Measurements from ENCODE around the gene SDK1.

Gene SDK1

DNA sequence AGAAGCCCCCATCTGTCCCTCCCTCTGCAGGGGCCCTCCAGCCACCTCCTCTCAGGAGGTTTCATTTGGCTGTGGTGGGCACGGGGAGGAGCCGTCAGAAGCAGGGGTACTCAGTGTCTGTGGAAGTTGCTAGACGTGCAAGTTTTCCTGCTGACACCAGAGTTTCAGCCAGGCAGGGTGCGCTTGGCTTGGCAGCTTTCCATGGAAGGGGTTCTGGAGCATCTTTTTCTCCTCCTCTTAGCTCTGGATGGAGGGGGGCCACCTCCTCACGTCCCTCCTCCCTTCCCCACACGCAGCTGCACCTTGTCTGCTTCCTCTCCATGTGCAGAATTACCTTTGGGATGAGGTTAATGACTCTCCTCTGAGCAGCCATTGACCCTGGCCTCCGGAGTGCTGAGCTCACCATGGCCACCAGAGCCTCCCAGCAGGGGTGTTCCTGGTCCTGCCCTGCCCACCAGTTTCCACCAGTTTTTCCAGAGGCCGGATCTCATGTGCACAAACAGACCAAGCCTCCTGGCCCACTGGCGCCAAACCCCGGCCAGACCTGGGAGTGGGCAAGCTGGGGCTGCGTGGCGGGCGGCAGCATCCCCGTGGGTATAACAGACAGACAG is 801.3 kb downstream of the SDK1 start:
- DNase-seq (ENCODE audit: extremely low read depth, low read depth), result no peak
- H3K4me3 ChIP-seq (replicated peaks; ENCODE audit: low read depth, low read length), result no peak overlapping the region
- TF ChIP-seq CTCF (IDR thresholded peaks at IDR 0.05; ENCODE audit: low read depth, low read length, missing control alignments), result no peak

- no peak for DNase-seq (ENCODE audit: extremely low read depth, low read depth)
- no peak for TF ChIP-seq CTCF (IDR thresholded peaks at IDR 0.05; ENCODE audit: low read depth, low read length, missing control alignments)
- H3K4me3 ChIP-seq (replicated peaks; ENCODE audit: low read depth, low read length), result no peak overlapping the region
Observed at GRCh38 chr7:4103352-4104091, 802.5 kb downstream of the SDK1 start.

- no peak overlapping the region for H3K4me3 ChIP-seq (replicated peaks; ENCODE audit: low read depth, low read length)
- TF ChIP-seq CTCF (IDR thresholded peaks at IDR 0.05; ENCODE audit: low read depth, low read length, missing control alignments), result no peak
- no peak for DNase-seq (ENCODE audit: extremely low read depth, low read depth)
Observed at GRCh38 chr7:4107839-4108238, 806.8 kb downstream of the SDK1 start.

DNA sequence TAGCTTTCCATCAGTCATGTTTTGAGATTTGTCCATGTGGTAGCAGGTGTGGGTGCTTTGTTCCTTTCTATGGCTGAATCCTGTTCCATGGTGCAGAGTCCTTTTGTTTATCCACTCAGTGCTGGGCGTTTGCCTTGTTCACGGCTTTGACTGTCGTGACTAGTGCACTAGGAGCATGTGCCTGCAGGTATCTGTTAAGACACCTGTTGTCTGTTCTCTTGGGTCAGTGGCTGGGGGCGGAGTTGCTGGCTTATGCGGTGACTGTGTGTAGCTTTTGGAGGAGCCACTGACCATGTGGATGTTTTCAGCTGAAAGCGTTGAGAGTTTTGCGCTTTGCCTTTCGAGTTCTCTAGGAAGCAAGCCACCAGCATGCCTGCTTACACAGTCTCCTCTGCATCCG is 807.9 kb downstream of the SDK1 start:
- H3K4me3 ChIP-seq (replicated peaks; ENCODE audit: low read depth, low read length), result no peak overlapping the region
- no peak for TF ChIP-seq CTCF (IDR thresholded peaks at IDR 0.05; ENCODE audit: low read depth, low read length, missing control alignments)
- DNase-seq (ENCODE audit: extremely low read depth, low read depth), result no peak

DNA sequence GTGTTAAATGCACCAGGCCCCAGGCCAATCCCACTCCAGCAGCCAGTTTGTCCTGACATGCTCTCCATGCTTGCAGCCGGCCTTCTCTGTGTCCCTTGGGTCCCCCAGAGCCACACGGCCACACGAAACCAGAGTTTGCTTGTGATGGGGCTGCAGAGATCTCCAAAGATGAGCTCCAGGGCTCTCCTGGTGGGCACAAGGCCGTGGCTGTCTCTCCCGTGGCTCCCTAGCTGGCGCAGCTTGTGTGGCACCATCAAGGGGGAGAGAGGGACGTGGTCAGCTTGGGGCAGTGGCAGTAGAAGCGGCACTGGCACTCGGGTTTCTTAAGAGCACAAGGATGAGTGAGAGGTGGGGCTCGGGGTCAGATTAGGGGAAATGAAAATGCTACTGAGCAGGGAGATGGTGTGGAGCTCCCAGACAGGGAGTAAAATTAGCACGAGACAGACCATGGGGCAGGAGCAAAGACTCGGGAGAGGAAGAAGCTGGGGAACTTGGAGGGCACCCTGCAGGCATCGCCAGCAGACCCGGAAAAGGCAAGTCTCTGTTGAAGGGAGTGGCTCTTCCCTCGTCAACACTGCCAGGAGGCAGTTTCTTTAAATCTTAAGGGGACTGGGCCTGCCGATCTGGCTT is 808.5 kb downstream of the SDK1 start:
- H3K4me3 ChIP-seq (replicated peaks; ENCODE audit: low read depth, low read length), result no peak overlapping the region
- no peak for DNase-seq (ENCODE audit: extremely low read depth, low read depth)
- TF ChIP-seq CTCF (IDR thresholded peaks at IDR 0.05; ENCODE audit: low read depth, low read length, missing control alignments), result no peak

DNA sequence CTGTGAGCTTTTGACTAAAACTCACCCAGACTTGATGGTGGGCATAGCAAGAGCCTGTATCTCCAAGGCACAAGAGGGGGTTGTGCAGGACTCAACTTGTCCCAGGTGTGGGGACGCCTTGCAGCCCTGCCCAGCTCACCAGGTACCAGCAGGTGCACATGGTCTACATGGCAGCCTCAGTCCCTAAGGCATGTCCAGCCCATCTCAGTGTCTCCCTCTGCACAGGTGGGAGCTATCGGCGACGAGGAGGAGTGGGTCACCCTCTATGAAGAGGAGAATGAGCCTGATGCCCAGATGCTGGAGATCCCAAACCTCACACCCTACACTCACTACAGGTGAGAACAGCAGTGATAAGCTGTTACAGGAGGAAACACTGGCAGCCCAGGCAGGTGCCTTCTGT is 809.4 kb downstream of the SDK1 start:
- TF ChIP-seq CTCF (IDR thresholded peaks at IDR 0.05; ENCODE audit: low read depth, low read length, missing control alignments), result no peak
- H3K4me3 ChIP-seq (replicated peaks; ENCODE audit: low read depth, low read length), result no peak overlapping the region
- DNase-seq (ENCODE audit: extremely low read depth, low read depth), result no peak
